ENCODE results near the gene CDHR5. TPM values are rescaled to one million over a fixed set of nuclear protein-coding genes. Genes with fewer than 3 reads are reported as not detected.
"Not testable (repeated sequence)": the region's sequence is repeated elsewhere in the genome, so short reads cannot be mapped to it uniquely, and the experiment has no call there.

The CDHR5 gene
- total and polyA plus RNA-seq, 2 experiments from 2014 or later: 0.18 to 0.27 TPM

DNA sequence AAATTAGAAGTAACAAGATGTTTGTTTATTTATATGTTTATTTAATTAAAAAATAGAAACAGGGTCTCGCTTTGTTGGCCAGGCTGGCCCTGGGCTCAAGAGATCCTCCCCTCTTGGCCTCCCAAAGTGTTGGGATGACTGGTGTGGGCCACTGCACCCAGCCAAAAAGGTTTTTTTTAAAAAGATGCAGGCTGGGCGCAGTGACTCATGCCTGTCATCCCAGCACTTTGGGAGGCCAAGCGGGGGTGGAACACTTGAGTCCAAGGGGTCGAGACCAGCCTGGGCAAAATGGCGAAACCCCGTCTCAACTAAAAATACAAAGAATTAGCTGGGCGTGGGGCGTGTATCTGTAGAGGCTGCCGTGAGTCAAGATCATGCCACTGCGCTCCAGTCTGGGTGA is 25.7 kb upstream of the CDHR5 start:
- TF ChIP-seq, protein P1, sequence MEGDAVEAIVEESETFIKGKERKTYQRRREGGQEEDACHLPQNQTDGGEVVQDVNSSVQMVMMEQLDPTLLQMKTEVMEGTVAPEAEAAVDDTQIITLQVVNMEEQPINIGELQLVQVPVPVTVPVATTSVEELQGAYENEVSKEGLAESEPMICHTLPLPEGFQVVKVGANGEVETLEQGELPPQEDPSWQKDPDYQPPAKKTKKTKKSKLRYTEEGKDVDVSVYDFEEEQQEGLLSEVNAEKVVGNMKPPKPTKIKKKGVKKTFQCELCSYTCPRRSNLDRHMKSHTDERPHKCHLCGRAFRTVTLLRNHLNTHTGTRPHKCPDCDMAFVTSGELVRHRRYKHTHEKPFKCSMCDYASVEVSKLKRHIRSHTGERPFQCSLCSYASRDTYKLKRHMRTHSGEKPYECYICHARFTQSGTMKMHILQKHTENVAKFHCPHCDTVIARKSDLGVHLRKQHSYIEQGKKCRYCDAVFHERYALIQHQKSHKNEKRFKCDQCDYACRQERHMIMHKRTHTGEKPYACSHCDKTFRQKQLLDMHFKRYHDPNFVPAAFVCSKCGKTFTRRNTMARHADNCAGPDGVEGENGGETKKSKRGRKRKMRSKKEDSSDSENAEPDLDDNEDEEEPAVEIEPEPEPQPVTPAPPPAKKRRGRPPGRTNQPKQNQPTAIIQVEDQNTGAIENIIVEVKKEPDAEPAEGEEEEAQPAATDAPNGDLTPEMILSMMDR (IDR thresholded peaks at IDR 0.05; ENCODE audit: low read depth, low read length): no peak
- no peak overlapping the region for H3K4me3 ChIP-seq
- no peaks in the 10 kb centered on the region for H3K4me1 ChIP-seq (ENCODE audit: low read depth)
- peaks cover 10% of the 10 kb centered on the region for H3K36me3 ChIP-seq
- H3K27me3 ChIP-seq: no peaks in the 10 kb centered on the region
- DNase-seq (ENCODE audit: low read depth in 1 of 2, low spot score in 1 of 2): no peak
- no peaks in the 10 kb centered on the region for H3K9me3 ChIP-seq (ENCODE audit: low read depth)
- H3K27ac ChIP-seq: no peak overlapping the region

DNA sequence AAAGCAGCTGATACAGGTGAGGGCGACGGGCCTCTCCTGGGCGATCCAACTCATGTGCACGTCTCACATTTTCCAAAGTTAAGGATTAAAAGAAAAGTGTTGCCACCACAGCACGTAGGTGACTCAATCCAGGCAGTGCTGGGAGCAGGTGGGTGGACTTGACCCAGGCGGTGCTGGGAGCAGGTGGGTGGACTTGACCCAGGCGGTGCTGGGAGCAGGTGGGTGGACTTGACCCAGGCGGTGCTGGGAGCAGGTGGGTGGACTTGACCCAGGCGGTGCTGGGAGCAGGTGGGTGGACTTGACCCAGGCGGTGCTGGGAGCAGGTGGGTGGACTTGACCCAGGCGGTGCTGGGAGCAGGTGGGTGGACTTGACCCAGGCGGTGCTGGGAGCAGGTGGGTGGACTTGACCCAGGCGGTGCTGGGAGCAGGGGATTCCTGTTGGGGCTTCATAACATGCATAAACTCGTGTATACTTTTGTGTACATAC is 23.0 kb upstream of the CDHR5 start:
- not testable (repeated sequence) for H3K9me3 ChIP-seq (ENCODE audit: low read depth); H3K4me1 ChIP-seq (ENCODE audit: low read depth); H3K4me3 ChIP-seq; H3K27ac ChIP-seq; H3K27me3 ChIP-seq; DNase-seq (ENCODE audit: low read depth in 1 of 2, low spot score in 1 of 2)
- peaks cover 10% of the 10 kb centered on the region for H3K36me3 ChIP-seq

DNA sequence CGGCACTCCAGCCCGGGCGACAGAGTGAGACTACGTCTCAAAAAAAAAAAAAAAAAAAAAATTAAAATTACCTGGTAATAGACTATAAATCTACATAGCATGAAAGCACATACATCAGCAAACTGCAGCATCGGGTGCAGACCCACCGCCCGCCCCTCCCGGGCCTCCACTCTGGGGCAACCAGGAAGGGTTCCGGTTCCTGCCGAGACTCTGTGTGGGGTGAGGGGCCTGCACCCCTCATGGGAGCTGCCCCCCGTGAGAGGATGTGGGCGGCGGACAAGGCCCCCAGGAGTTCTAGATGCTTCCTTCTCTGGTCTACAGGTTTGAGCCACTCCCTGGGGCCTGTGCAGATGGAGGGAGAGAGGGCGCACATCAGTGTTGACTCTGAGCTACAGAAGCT is 21.5 kb upstream of the CDHR5 start:
- no peak for DNase-seq (ENCODE audit: low read depth in 1 of 2, low spot score in 1 of 2)
- TF ChIP-seq, protein P1 (IDR thresholded peaks at IDR 0.05; ENCODE audit: low read depth, low read length): no peak

DNA sequence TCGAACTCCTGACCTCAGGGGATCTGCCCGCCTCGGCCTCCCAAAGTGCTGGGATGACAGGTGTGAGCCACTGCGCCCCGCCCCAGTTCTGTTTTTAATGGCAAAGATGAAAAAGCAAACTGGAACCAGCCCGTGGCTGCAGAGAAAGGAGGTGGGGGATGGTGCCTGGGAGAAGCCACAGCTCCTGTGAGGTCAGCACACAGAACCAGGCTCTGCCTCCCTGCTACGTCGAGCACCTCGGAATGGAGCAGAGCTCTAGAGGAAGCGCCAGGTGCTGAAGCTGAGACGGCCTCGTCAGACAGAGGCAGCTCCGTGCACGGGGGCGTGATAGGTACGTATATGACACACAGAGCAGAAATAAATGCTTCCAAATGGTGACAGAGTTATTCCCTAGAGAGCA is 20.8 kb upstream of the CDHR5 start:
- Histone ChIP-seq H3K4me1 (ENCODE audit: low read depth) (no peaks in the 10 kb centered on the region), H3K27me3 (peaks cover 1% of the 10 kb centered on the region), H3K9me3 (ENCODE audit: low read depth) (no peaks in the 10 kb centered on the region), H3K36me3 (peaks cover 5% of the 10 kb centered on the region), H3K4me3 (no peak overlapping the region), H3K27ac (no peak overlapping the region)
- DNase-seq (ENCODE audit: low read depth in 1 of 2, low spot score in 1 of 2): no peak
- TF ChIP-seq, protein P1 (IDR thresholded peaks at IDR 0.05; ENCODE audit: low read depth, low read length): no peak

More for the DNA sequence above, 21.5 kb upstream of the CDHR5 start:
- H3K36me3 ChIP-seq: peaks cover 10% of the 10 kb centered on the region
- no peaks in the 10 kb centered on the region for H3K4me1 ChIP-seq (ENCODE audit: low read depth)
- no peaks in the 10 kb centered on the region for H3K27me3 ChIP-seq
- no peak overlapping the region for H3K27ac ChIP-seq
- H3K4me3 ChIP-seq: no peak overlapping the region
- H3K9me3 ChIP-seq (ENCODE audit: low read depth): no peaks in the 10 kb centered on the region

DNA sequence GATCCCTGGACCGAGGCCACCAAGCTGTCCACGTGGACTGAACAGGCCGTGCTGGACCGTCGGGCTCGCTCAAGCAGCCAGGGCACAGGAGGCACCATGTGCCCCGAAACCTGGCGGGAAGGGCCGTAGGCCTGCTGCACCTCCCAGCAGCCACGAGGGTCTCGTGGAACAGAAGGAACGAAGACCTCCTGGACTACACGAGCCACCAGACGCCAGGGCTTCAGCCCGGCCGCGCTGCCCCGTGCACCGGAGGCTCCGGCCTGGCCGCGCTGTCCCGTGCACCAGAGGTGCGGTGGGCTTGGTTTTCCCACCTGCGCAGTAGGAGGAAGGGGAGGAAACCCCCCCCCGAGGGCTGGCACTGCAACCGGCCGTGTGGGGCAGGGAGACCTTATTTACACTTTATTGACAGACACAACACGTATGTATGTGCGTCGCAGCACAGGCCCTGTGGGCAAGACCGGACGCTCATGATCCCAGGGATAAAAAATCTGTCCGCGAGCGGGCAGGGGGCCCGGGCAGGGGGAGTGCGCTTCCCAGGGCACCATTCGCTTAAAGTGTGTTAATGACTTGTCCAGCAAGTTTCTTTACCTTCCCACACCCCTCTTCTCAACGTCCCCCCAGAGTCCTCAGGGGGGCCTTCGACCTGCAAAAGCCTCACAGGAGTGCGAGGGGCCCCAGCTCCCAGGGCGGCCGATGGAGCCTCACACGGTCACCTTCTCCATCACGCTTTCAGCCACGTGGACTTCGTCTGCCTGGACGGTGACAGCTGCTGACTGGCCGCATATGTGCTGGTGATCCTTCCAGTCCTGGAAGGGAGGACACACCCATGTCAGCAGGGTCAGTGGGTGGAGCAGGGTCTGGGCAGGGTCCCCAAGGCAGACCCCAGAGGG is 19.3 kb upstream of the CDHR5 start:
- H3K36me3 ChIP-seq: no peaks in the 10 kb centered on the region

More for the DNA sequence above, 19.3 kb upstream of the CDHR5 start:
- TF ChIP-seq, protein P1 (IDR thresholded peaks at IDR 0.05; ENCODE audit: low read depth, low read length): no peak
- no peak overlapping the region for H3K4me3 ChIP-seq
- peaks cover 16% of the 10 kb centered on the region for H3K27me3 ChIP-seq
- DNase-seq (ENCODE audit: low read depth in 1 of 2, low spot score in 1 of 2): no peak
- no peak overlapping the region for H3K27ac ChIP-seq
- peaks cover under 1% of the 10 kb centered on the region for H3K4me1 ChIP-seq (ENCODE audit: low read depth)
- H3K9me3 ChIP-seq (ENCODE audit: low read depth): no peaks in the 10 kb centered on the region

Measured in cardiac muscle cell (in vitro differentiated cells and primary cell).